GM20431 (cell line): ENCODE data around the gene CYP2W1.
"Not testable (repeated sequence)": the region's sequence is repeated elsewhere in the genome, so short reads cannot be mapped to it uniquely, and the experiment has no call there.

Source experiments
- in situ Hi-C: fragments of 300-500 bp; cut with MseI, MboI; formaldehyde crosslinking; loops from one replicate; pipeline ENCODE4 v1.15.0; 2020; ENCODE audit warnings: low sequenced_read_pairs; ENCODE audit not compliant: unreplicated experiment

CYP2W1 gene

DNA sequence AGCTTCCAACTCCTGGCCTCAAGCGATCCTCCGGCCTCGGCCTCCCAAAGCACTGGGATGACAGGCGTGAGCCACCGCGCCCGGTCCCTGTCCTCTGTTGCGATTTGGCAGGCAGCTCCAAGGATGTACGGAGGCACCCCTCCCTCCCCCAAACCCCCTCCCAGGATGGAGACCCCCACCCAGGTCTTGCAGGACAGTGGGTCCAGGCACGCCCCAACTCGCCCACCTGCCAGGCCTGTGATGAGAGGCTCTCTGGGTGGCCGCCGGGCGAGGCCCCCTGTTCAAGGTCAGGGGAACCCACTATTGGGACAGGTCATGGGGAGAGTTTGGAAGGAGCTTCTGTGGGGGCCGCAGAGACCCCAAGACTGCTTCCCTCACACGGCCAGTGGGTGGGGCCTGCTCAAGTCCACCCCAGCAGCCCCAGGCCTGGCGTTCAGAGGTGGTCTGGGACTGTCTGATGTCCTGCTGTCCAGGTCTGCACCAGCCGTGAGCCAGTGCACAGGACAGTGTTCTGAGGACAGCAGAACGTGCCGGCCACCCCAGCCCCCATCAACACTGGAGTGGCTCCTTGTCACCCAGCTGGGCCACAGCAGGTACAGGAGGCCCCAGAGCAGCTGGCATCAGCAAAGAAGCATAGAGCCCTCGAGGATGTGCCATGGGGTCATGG is 31.0 kb upstream of the CYP2W1 start:
- in situ Hi-C loops, result no loop called here

DNA sequence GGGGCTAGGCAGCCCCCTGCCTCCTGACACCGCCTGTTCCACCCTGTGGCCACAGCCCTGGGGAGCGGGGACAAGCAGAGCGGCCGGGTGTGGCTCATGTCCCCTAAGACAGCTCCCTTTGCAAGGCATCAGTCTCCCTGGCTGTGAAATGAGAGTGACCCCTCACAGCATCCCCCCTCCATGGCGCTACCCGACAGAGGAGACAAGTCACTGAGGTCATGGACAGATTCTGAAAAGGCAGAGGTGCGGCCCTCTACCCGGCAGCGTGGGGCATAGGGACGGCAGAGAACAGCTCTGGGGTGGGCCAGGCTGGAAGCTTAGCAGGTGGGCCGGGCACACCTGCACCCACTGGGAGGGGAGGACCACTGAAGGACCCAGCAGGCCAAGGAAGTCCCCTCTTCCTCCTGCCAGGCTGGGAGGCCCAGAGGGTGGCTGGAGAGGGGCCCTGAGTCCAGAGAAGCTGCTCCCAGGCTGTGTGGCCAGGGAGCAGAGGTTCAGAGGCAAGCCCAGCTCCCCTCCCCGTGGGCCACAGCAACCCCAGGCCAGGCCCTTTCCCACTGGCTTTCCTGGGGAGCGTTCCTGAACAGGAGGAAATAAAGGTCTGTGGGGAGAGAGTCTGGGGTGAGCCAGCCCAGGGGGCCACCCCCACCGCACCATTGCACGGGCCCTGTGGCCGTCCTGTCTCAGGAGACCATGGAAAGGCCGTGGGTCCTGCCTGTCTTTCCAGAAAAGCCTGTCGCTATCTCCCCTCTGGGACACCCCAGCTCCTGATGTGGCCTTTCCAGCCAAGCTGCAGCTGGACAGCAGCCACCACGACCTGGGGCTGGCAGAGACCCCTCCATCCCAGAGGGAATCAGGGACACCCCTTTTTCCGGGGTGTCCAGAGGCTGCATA is 30.2 kb upstream of the CYP2W1 start:
- in situ Hi-C loops, result no loop called here

DNA sequence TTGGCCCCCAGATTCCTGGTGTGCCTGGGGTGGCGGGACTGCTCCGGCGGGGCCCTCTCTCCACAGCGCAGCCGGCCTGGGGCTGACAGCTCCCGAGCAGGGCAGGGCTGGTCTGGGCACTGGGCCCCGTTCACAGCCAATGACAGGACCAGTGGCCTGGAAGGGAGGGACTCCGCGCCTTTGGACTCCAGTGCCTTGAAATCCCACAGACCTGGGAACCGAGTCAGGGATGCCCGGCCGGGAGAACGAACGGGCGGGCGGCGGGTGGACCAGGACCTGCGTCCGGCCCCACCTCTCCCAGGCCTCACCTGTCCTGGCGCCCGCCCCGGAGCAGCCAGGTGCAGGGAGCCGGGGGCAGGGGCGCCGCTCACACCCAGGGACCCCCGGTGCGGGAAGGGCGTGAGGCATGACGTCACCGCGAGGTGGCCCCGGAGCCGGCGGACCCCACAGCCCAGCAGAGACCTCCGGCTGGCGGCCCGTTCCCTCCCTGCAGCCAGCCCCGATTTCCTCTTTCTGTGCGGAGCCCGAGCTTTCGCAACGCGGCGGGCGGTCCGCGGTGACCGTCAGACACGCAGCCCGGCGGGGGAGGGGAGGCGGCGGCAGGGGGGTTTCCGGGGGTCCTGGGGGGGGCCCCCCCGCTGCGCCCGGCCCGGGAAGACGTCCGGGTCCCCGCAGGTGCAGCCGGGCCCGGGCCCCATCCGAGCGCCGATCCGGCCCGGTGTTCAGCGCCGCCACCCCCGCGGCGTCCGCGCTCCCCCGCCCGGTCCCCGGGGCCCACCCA is 29.2 kb upstream of the CYP2W1 start:
- in situ Hi-C loops, result no loop called here

DNA sequence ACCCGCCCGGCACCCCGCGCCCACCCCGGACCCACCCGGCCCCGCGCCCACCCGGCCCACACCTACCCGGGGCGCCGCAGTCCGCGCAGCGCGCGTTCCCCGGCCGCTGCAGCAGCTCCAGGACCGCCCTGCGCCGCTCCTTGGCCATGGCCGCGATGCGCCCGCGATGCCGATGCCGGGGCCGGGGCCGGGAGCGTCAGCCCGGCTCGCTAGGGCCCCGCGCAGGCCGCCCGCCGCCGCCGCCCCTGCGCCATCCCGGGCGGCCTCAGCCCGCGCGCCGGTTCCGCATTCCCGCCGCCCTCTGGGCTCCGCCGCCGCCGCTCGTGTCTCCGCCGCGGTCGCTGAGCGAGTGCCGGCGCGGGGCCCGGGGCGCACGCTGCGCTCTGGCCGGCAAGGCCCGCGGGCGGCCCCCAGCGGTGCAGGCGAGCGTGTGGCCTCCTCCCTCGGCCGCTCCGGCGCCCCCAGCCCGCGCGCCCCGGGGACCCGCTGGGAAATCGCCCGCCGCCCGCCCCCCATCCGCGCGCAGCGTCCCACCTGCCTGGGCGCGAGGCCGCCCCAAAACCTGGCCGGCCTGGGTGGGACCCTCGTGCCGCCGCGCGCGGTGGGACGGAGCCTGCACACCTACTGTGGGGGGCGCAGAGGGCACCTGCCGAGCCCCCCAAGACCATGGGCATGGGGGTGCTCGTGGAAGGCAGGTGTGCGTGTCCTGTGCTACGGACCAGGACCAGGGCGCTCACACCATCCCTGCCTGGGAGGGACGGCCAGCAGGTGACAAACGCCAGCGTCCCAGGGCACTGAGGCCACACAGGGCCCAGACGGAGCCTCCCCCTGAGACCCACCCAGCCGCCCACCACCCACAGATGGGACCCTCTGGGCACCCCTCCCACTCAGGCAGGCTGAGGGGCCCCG is 28.4 kb upstream of the CYP2W1 start, which contains the start of gene ADAP1:
TSS of gene ADAP1 (minus strand) at position 351 of the 909 bp plus-strand sequence. CDS start at position 148, 203 bp downstream.
- in situ Hi-C loops, result no loop called here

DNA sequence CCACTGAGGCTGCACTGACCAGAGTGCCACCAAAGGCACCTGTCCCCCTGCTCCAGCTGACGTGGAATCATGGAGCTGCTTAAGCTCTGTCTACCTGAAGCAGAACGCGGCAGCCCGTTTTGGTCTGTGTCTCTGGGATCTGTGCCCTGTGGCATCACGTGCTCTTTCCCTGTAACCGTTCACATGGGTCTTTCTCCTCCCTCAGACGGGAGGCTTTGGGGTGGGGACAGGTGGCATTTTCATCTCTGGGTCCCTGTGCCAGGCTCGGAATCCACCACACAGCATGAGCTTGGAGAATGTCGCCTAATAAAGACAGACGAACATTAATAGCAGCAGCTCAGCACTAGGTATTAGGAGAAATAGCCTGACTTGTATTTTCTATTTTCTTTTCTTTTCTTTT is 26.9 kb upstream of the CYP2W1 start:
- in situ Hi-C loops, result no loop called here

DNA sequence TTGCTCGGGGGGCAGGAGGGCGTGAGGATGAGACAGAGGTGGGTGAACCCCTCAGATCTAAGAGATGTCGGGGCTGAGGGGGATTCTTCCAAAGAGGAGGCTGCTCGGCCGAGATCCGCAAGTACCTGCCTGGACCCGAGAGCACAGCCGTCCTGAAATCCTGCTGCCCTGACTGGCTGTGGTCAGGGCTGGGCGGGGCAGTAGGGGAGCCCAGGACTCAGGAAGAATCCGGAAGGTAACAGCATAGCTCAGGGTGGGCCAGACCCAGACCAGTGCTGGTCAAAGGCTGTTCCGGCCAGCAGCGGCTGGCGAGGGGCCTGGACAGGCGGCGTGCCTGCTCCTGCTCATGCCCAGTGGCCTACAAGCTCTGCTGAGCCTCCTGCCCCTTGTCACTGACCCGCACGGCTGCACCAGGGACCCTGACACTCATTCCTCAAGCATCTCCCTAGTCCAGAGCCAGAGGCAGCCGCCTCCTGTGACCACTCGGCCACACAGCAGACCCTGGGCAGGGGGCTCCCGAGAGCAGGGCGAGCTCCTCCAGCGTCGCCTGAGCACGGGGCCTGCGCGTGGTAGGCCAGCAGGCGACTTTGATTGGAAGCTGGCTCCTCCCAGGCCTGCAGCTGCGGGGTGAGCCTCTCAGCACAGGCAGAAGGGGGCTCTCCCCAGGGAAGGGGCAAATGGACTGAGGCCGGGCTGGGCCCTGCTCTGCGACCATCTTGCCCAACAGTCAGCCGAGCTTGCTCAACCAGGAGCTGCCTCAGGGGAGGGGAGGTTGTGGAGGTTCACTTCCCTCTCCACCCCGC is 25.4 kb upstream of the CYP2W1 start:
- in situ Hi-C loops, result no loop called here

DNA sequence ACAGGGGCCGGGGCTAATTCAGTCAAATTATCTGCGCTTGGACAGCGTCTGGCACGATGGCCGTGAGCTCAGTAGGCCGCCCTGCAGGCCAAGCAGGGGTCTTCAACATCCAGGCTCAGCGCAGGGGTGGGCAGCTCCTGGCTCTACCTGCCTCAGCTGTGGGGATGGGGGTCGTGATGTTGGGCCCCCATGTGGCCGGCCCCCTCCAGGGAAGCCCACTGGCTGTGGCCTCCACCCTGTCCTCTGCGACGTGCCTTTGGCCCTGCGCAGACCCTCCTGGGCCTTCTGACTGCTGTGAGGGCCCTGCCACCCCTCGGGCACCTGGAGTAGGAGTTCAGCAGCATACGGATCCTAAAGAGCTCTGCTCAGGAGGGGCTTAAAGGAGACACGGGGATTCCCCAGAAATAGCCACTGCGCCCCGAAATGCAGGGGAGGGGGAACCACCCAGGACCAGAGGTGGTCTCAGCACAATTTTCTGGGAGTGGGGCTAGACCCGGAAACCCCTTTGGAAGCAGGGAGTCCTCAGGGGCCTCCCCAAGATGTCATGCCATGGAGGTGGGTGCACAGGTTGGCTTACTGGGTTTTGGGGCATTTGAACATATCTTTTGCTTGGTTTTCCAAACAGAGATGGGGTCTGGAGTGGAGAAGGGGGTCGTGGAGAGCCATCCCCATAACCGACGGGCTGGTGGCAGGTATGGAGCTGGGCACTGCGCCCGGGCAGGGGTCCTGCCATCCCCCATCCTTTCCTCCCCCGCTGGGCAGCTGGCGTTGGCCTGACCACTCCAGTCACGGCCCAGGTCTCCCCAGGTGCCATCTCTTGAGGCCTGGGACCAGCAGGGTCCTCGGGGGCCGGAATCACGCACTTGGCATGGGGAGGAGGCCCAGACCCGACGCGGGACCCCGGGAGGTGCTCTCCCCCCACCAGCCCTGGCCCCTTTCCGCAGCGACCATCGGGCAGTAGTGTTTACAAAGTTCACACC is 24.5 kb upstream of the CYP2W1 start:
- in situ Hi-C loops, result no loop called here

DNA sequence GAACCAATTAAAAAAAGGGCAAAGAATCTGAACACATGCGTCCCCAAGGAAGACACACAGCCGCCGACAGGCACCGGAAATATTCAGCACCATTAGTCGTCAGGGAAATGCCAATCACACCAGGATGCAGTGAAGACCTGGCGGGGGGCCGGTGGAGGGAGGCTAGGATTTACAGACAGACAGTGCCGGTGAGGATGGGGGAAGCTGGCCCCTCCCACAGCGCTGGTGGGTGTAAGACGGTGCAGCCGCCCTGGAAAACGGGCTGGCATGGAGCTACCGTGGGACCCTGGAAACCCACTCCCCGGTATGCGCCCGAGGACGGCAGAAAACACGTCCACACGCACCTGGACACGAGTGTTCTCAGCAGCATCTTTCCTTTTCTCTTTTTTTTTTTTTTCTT is 23.7 kb upstream of the CYP2W1 start:
- in situ Hi-C loops, result no loop called here

DNA sequence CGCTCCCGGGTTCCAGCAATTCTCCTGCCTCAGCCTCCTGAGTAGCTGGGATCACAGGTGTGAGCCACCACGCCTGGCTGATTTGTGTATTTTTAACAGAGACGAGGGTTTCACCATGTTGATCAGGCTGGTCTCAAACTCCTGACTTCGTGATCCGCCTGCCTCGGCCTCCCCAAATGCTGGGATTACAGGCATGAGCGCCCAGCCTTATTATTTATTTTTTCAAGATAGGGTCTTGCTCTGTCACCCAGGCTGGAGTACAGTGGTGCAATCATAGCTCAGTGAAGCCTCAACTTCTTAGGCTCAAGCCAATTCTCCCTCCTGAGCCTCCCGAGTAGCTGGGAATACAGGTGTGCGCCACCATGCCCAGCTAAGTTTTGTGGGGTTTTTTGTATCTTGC is 23.2 kb upstream of the CYP2W1 start:
- in situ Hi-C loops, result not testable (repeated sequence)

DNA sequence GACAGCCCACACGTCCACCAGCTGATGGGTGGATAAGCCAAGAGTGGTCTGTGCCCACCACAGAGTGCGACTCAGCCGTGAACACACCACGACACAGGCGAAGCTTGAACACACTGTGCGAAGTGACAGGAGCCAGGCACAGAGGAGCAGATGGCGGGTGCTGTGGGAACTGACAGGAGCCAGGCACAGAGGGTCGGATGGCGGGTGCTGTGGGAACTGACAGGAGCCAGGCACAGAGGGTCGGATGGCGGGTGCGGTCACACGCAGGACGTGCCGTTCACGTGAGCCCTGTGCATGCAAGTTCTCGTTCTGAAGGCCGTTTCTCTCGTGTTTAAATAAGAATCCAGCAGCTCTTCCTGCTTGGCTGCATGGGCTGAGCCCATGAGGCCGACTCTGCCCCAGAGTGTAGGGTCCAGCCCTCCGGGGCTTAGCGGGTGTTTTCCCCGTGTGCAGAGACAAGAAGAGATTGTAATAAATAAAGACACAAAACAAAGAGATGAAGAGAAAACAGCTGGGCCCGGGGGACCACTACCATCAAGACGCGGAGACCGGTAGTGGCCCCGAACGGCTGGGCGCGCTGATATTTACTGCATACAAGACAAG is 22.6 kb upstream of the CYP2W1 start:
- in situ Hi-C loops, result no loop called here

DNA sequence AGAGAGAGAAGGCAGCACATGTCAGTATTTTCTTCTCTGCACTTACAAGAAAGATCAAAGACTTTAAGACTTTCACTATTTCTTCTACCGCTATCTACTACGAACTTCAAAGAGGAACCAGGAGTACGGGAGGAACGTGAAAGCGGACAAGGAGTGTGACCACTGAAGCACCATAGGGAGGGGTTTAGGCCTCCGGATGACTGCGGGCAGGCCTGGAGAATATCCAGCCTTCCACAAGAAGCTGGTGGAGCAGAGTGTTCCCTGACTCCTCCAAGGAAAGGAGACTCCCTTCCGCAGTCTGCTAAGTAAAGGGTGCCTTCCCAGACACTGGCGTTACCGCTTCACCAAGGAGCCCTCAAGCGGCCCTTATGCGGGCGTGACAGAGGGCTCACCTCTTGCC is 22.0 kb upstream of the CYP2W1 start:
- in situ Hi-C loops, result not testable (repeated sequence)

DNA sequence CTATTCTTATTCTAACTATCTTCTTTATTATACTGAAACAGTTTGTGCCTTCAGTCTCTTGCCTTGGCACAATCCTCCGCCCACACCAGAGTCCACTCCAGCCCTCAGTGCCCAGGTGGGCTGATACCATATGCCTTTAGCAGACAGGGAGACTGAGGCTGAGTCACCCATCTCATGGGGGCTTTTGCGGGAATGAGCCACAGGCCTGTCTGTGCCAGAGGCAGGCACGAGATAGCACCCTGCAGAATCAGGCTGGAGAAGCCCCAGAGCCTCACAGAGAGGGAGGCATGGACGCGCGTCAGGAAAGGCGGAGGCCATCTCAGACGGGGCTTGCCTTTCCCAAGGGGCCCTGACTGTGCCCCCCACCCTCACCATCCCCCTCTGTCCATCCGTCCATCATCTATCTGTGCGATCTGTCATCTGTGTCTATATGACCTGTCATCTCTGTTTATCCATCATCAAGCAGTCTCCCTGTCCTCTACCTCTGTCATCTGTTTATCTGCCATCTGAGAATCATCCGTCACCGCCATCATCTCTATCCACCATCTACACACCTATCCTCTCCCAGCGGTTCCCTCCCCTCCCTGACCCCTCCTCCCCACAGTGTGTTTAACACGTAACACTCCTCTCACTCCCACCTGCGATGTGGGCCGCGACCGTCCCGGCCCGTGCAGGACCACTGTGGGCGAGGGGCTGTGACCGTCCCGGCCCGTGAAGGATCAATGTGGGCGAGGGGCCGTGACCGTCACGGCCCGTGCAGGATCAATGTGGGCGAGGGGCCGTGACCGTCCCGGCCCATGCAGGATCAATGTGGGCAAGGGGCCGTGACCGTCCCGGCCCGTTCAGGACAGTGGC is 21.2 kb upstream of the CYP2W1 start:
- in situ Hi-C loops, result no loop called here

DNA sequence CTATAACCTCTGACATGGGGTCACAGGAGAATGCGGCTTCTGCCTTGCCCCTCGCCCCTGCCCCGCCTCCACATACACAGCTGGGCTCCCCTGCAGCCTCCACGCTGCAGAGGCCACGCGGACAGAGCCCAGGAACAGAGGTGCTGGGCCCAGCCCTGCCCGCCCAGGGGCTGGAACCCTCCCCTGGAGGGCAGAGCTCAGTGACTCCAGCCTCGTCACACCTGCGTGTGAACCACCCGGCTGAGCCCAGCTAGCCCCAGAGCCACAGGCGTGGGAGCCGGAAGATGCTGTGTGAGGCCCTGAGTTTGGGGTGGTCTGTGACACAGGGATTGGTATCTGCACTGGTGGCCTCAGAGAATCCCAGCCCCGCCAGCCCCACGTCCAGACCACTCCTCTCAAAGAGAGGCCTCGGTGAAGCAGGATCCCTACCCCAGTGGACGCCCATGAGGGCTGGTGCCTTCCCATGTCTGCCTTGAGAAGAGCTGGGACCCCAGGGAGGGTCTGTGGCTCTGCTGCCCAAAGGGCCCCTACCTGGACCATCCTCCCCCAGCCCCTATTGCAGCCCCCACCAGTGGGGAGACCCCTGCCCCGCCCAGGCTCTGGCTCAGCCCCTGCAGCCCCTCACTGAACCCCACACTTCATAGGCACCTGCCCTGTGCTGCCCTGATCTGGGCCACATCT is 20.4 kb upstream of the CYP2W1 start:
- in situ Hi-C loops, result no loop called here

DNA sequence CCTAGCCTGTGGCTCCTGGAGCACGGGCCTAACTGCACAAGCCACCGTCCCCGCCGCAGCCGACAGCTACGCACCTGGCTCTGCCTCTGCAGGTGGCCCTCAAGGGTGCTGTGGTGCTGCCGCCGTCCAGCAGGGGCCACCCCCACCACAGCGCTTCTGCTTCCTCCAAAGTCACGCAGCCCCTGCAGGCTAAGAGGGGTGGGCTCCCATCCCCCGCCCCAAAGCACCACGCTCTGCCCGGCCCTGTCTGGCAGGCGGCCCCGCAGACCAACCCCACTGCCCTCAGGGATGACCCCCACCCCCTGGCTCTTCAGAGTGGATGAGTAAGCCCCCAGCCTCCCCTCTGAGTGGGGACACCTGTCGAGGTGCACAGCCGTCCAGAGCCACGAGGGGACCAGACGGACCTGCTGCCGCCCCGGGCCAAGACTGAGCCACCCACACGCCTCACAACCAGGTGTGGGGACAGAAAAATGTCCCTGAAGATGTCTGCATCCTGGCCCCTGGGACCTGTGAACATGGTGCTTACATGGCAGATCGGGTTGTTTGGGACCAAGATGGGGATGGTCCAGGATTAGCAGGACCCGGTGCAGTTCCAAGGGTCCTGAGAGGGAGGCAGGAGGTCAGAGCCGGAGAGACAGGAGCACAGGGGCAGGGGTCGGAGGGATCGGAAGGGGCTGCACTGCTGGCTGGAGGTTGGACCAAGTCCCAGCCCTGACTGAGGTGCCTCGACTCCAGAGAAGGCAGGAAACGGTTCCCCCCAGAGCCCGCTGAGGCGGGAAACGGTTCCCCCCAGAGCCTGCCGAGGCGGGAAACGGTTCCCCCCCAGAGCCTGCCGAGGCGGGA is 19.5 kb upstream of the CYP2W1 start:
- in situ Hi-C loops, result no loop called here
